ENCODE measurements around the gene RAN. TPM values are rescaled to one million over a fixed set of nuclear protein-coding genes. Genes with fewer than 3 reads are reported as not detected.

The RAN gene
- total and polyA plus RNA-seq, 9 of the 15 experiments (the other 6 are each of a cell fraction or from before 2014, with no cell fraction given): 1,687 to 3,820 (median 2,300) TPM

DNA sequence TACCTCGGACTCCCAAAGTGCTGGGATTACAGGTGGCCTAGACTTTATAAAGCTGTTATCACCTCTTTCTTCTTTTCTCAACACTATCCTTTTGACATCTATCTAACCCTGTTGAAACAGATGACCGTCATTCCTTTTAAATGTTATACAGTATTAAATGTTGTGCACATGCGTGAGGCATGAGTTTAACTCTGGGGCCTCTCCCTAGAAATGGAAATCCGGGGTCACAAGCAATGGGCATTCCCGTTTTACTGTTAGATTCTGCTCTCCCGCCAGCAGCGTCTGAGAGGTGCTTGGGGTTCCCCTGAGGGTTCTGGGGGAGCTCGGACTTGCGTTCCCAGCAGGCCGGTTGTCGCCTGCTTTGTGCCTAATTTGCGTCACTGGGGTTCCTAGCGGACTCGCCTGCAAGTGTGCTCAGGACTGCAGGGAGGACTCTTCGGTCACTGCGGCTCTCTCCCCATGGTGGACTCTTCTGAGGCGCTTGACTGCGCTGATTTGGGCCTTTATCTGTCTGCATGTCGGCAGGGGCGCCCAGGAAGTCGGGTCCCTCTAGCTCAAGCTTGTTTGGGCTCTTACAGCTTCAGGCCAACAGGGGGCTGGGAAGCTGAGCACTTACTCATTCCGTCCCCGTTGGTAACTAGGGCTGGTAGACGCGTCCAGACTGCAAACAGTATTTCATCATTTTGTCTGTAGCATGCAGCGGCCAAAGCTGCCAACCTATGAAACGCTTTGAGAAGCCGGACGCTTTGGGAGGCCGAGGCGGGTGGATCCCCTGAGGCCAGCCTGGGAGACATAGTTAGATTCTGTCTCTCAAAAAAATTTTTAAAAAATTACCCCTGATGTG, 1.2 kb upstream of the RAN start (continued):
- TF ChIP-seq, protein P1, sequence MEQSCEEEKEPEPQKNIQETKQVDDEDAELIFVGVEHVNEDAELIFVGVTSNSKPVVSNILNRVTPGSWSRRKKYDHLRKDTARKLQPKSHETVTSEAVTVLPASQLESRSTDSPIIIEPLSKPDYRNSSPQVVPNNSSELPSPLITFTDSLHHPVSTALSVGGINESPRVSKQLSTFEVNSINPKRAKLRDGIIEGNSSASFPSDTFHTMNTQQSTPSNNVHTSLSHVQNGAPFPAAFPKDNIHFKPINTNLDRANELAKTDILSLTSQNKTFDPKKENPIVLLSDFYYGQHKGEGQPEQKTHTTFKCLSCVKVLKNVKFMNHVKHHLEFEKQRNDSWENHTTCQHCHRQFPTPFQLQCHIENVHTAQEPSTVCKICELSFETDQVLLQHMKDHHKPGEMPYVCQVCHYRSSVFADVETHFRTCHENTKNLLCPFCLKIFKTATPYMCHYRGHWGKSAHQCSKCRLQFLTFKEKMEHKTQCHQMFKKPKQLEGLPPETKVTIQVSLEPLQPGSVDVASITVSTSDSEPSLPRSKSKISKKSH (CRISPR knock-in tag; IDR thresholded peaks at IDR 0.05): no peak
- TF ChIP-seq NR4A1 (CRISPR knock-in tag; IDR thresholded peaks at IDR 0.05) (0 out of 2 replicates have a peak, but pooled peaks have one; percentile 60), NR4A1 (tag; IDR thresholded peaks at IDR 0.05) (no peak), SNIP1 (IDR thresholded peaks at IDR 0.05; ENCODE audit: low read depth) (no peak), MAFF (IDR thresholded peaks at IDR 0.05; ENCODE audit: low read length) (no peak), HDAC8 (tag; IDR thresholded peaks at IDR 0.05) (no peak), ZFX (CRISPR knock-in tag; IDR thresholded peaks at IDR 0.05) (peak; percentile 91), RNF219 (CRISPR knock-in tag; IDR thresholded peaks at IDR 0.05) (no peak), MEF2A (IDR thresholded peaks at IDR 0.05; ENCODE audit: control insufficient read depth, low read depth, low read length) (no peak), HNRNPLL (IDR thresholded peaks at IDR 0.05; ENCODE audit: low read depth, low read length, poor library complexity, severe bottlenecking) (peak; percentile 36), RBM14 (IDR thresholded peaks at IDR 0.05; ENCODE audit: borderline replicate concordance, insufficient read depth, low read depth, low read length) (no peak), CBX8 (IDR thresholded peaks at IDR 0.05; ENCODE audit: borderline replicate concordance, extremely low read depth, low read depth, low read length, poor library complexity, severe bottlenecking) (no peak), SMC3 (conservative IDR thresholded peaks at IDR 0.05; ENCODE audit: insufficient read depth, low read depth, low read length) (peak; percentile 43), ZNF584 (CRISPR knock-in tag; IDR thresholded peaks at IDR 0.05; ENCODE audit: low read depth) (no peak), SP1 (CRISPR knock-in tag; IDR thresholded peaks at IDR 0.05) (no peak), HDAC6 (IDR thresholded peaks at IDR 0.05; ENCODE audit: low read depth, low read length) (no peak), ZNF324 (CRISPR knock-in tag; IDR thresholded peaks at IDR 0.05) (no peak)
- TF ChIP-seq, protein P2, sequence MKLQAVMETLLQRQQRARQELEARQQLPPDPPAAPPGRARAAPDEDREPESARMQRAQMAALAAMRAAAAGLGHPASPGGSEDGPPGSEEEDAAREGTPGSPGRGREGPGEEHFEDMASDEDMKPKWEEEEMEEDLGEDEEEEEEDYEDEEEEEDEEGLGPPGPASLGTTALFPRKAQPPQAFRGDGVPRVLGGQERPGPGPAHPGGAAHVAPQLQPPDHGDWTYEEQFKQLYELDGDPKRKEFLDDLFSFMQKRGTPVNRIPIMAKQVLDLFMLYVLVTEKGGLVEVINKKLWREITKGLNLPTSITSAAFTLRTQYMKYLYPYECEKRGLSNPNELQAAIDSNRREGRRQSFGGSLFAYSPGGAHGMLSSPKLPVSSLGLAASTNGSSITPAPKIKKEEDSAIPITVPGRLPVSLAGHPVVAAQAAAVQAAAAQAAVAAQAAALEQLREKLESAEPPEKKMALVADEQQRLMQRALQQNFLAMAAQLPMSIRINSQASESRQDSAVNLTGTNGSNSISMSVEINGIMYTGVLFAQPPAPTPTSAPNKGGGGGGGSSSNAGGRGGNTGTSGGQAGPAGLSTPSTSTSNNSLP (IDR thresholded peaks at IDR 0.05; ENCODE audit: borderline replicate concordance, low read depth, low read length): no peak
- TF ChIP-seq, protein P3, sequence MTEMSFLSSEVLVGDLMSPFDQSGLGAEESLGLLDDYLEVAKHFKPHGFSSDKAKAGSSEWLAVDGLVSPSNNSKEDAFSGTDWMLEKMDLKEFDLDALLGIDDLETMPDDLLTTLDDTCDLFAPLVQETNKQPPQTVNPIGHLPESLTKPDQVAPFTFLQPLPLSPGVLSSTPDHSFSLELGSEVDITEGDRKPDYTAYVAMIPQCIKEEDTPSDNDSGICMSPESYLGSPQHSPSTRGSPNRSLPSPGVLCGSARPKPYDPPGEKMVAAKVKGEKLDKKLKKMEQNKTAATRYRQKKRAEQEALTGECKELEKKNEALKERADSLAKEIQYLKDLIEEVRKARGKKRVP (CRISPR knock-in tag; IDR thresholded peaks at IDR 0.05): peak; percentile 92
- TF ChIP-seq, protein P4, sequence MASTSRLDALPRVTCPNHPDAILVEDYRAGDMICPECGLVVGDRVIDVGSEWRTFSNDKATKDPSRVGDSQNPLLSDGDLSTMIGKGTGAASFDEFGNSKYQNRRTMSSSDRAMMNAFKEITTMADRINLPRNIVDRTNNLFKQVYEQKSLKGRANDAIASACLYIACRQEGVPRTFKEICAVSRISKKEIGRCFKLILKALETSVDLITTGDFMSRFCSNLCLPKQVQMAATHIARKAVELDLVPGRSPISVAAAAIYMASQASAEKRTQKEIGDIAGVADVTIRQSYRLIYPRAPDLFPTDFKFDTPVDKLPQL (IDR thresholded peaks at IDR 0.05; ENCODE audit: extremely low read depth, insufficient read length): peak; percentile 25

All from K562 (cell line).